Measurements from ENCODE around the gene ASTN2.

ASTN2 gene

GRCh38 chr9:117296453-117296852 lies 118.4 kb downstream of the ASTN2 start:
- no peak for DNase-seq

- DNase-seq: no peak
Observed at GRCh38 chr9:117293206-117294114, 121.4 kb downstream of the ASTN2 start.

GRCh38 chr9:117290856-117291622 lies 123.8 kb downstream of the ASTN2 start:
- no peak for DNase-seq

GRCh38 chr9:117290306-117290840 lies 124.5 kb downstream of the ASTN2 start:
- DNase-seq: no peak

GRCh38 chr9:117286245-117286644 lies 128.6 kb downstream of the ASTN2 start:
- no peak for DNase-seq

GRCh38 chr9:117284414-117284813 lies 130.4 kb downstream of the ASTN2 start:
- no peak for DNase-seq

GRCh38 chr9:117282541-117282940 lies 132.3 kb downstream of the ASTN2 start:
- no peak for DNase-seq

GRCh38 chr9:117278471-117279035 lies 136.3 kb downstream of the ASTN2 start:
- DNase-seq: no peak

GRCh38 chr9:117278020-117278419 lies 136.8 kb downstream of the ASTN2 start:
- DNase-seq: no peak

- DNase-seq: no peak
Observed at GRCh38 chr9:117276444-117276843, 138.4 kb downstream of the ASTN2 start.

- DNase-seq: no peak
Observed at GRCh38 chr9:117273612-117274011, 141.2 kb downstream of the ASTN2 start.

GRCh38 chr9:117268847-117269446 lies 145.9 kb downstream of the ASTN2 start:
- no peak for DNase-seq

GRCh38 chr9:117266855-117267497 lies 147.9 kb downstream of the ASTN2 start:
- no peak for DNase-seq

- no peak for DNase-seq
Observed at GRCh38 chr9:117265253-117265652, 149.6 kb downstream of the ASTN2 start.

GRCh38 chr9:117258184-117258866 lies 156.5 kb downstream of the ASTN2 start:
- no peak for DNase-seq

GRCh38 chr9:117253261-117253660 lies 161.6 kb downstream of the ASTN2 start:
- DNase-seq: no peak

- DNase-seq: no peak
Observed at GRCh38 chr9:117250610-117251215, 164.1 kb downstream of the ASTN2 start.

- no peak for DNase-seq
Observed at GRCh38 chr9:117249799-117250198, 165.1 kb downstream of the ASTN2 start.

- DNase-seq: no peak
Observed at GRCh38 chr9:117247266-117247665, 167.6 kb downstream of the ASTN2 start.

- no peak for DNase-seq
Observed at GRCh38 chr9:117245175-117245829, 169.6 kb downstream of the ASTN2 start.

- DNase-seq: no peak
Observed at GRCh38 chr9:117242082-117242481, 172.8 kb downstream of the ASTN2 start.

Measured in SW 1271 (cell line).